Ascending aorta (tissue), 2 donors: ENCODE results near the gene CCSER1. TPM values are rescaled to one million over a fixed set of nuclear protein-coding genes. Genes with fewer than 3 reads are reported as not detected.

Source experiments
- DNase-seq, 2 donors: peaks; one replicate each; pipeline ENCODE4 v3.0.0-alpha.2; 2019; ENCODE audit warnings: low spot score in 2 of 2
- H3K27ac ChIP-seq, 2 donors: fragments of 200-600 bp; sonication (generic); one replicate each; pipeline ENCODE4 v1.5.1; 2016 to 2017; ENCODE audit warnings: mild to moderate bottlenecking in 1 of 2
- H3K27me3 ChIP-seq: fragments of 200-600 bp; sonication (generic); one replicate; pipeline ENCODE4 v1.5.1; 2017
- H3K36me3 ChIP-seq, 2 donors: fragments of 200-600 bp; sonication (generic); one replicate each; pipeline ENCODE4 v1.5.1; 2016
- H3K4me1 ChIP-seq, 2 donors: fragments of 200-600 bp; sonication (generic); one replicate each; pipeline ENCODE4 v1.5.1; 2016 to 2017; ENCODE audit warnings: mild to moderate bottlenecking in 1 of 2
- H3K4me3 ChIP-seq, 2 donors: fragments of 200-600 bp; sonication (generic); one replicate each; pipeline ENCODE4 v1.5.1; 2016 to 2017; ENCODE audit warnings: mild to moderate bottlenecking in 1 of 2
- H3K9me3 ChIP-seq, 2 donors: fragments of 200-600 bp; sonication (generic); one replicate each; pipeline ENCODE4 v1.5.1; 2016
- CTCF ChIP-seq, 3 experiments: fragments of 200-600 bp in 2 of 3; fragments of 450-650 bp in 1 of 3; sonication (generic) in 2 of 3; IDR thresholded peaks; one replicate each; pipeline ENCODE4 v1.5.1; 2016 to 2019; ENCODE audit warnings: antibody characterized with exemption in 3 of 3, mild to moderate bottlenecking in 1 of 3, moderate library complexity in 1 of 3
- intact Hi-C: fragments of 100-400 bp; cut with DNase I; formaldehyde crosslinking; loops from one replicate; pipeline ENCODE4 v1.15.1; 2023
- total RNA-seq: library from RNA; depleted of rRNA; stranded (reverse); fragments of >200 nt; gene quantifications from one replicate; pipeline ENCODE4 v1.1.0, GENCODE V29; 2016

CCSER1 gene
- total RNA-seq, 1 donor from 2014 or later, result 8.9 TPM

GRCh38 chr4:90960433-90960832 lies 833.2 kb downstream of the CCSER1 start:
- TF ChIP-seq CTCF (IDR thresholded peaks at IDR 0.05), result no peak
- no peak overlapping the region for H3K27ac ChIP-seq
- no peaks in the 10 kb centered on the region for H3K36me3 ChIP-seq
- no peaks in the 10 kb centered on the region for H3K9me3 ChIP-seq
- DNase-seq, result no peak
- no peaks in the 10 kb centered on the region for H3K4me1 ChIP-seq
- intact Hi-C loops, result no loop called here
- H3K4me3 ChIP-seq, result no peak overlapping the region
- H3K27me3 ChIP-seq, result no peaks in the 10 kb centered on the region

- Histone ChIP-seq H3K4me3 (no peak overlapping the region), H3K4me1 (no peaks in the 10 kb centered on the region), H3K9me3 (no peaks in the 10 kb centered on the region), H3K27ac (no peak overlapping the region), H3K27me3 (no peaks in the 10 kb centered on the region), H3K36me3 (no peaks in the 10 kb centered on the region)
- TF ChIP-seq CTCF (IDR thresholded peaks at IDR 0.05), result no peak
- DNase-seq, result no peak
- intact Hi-C loops, result no loop called here
These were observed 833.6 kb downstream of the CCSER1 start for GRCh38 chr4:90960840-90961239.

GRCh38 chr4:90970021-90970420 lies 842.8 kb downstream of the CCSER1 start:
- H3K9me3 ChIP-seq, result no peaks in the 10 kb centered on the region
- H3K4me1 ChIP-seq, result no peaks in the 10 kb centered on the region
- no peak for TF ChIP-seq CTCF (IDR thresholded peaks at IDR 0.05)
- H3K27me3 ChIP-seq, result no peaks in the 10 kb centered on the region
- intact Hi-C loops, result no loop called here
- no peak overlapping the region for H3K4me3 ChIP-seq
- no peak overlapping the region for H3K27ac ChIP-seq
- no peak for DNase-seq
- H3K36me3 ChIP-seq, result no peaks in the 10 kb centered on the region

GRCh38 chr4:90977726-90978125 lies 850.5 kb downstream of the CCSER1 start:
- no peak for DNase-seq
- intact Hi-C loops, result no loop called here
- Histone ChIP-seq H3K27me3 (no peaks in the 10 kb centered on the region), H3K4me1 (no peaks in the 10 kb centered on the region), H3K36me3 (no peaks in the 10 kb centered on the region), H3K27ac (no peak overlapping the region), H3K9me3 (no peaks in the 10 kb centered on the region), H3K4me3 (no peak overlapping the region)
- no peak for TF ChIP-seq CTCF (IDR thresholded peaks at IDR 0.05)

GRCh38 chr4:90979556-90979955 lies 852.4 kb downstream of the CCSER1 start:
- Histone ChIP-seq H3K27ac (no peak overlapping the region), H3K9me3 (no peaks in the 10 kb centered on the region), H3K4me3 (no peak overlapping the region), H3K36me3 (no peaks in the 10 kb centered on the region), H3K27me3 (no peaks in the 10 kb centered on the region), H3K4me1 (no peaks in the 10 kb centered on the region)
- intact Hi-C loops, result no loop called here
- DNase-seq, result no peak
- no peak for TF ChIP-seq CTCF (IDR thresholded peaks at IDR 0.05)

GRCh38 chr4:90982813-90983212 lies 855.6 kb downstream of the CCSER1 start:
- no peaks in the 10 kb centered on the region for H3K36me3 ChIP-seq
- no peak overlapping the region for H3K4me3 ChIP-seq
- H3K9me3 ChIP-seq, result no peaks in the 10 kb centered on the region
- no peak overlapping the region for H3K27ac ChIP-seq
- no peaks in the 10 kb centered on the region for H3K27me3 ChIP-seq
- DNase-seq, result no peak
- no peak for TF ChIP-seq CTCF (IDR thresholded peaks at IDR 0.05)
- intact Hi-C loops, result no loop called here
- H3K4me1 ChIP-seq, result no peaks in the 10 kb centered on the region
